Ishikawa (cell line): Measurements from ENCODE around the gene C18orf32.

Experiments
- CEBPB ChIP-seq: IDR thresholded peaks from 2 replicates; pipeline ENCODE4 v1.6.1; 2012
- EP300 ChIP-seq: IDR thresholded peaks from 2 replicates; pipeline ENCODE4 v1.6.1; 2012; ENCODE audit warnings: borderline replicate concordance
- FOXM1 ChIP-seq: IDR thresholded peaks from 2 replicates; pipeline ENCODE4 v1.6.1; 2012; ENCODE audit warnings: low read depth, borderline replicate concordance
- NFIC ChIP-seq: IDR thresholded peaks from 2 replicates; pipeline ENCODE4 v1.6.1; 2012
- RAD21 ChIP-seq: IDR thresholded peaks from 2 replicates; pipeline ENCODE4 v1.6.1; 2012; ENCODE audit warnings: low read depth
- REST ChIP-seq: IDR thresholded peaks from 2 replicates; pipeline ENCODE4 v1.6.1; 2012; ENCODE audit warnings: low read depth, mild to moderate bottlenecking
- TAF1 ChIP-seq: IDR thresholded peaks from 2 replicates; pipeline ENCODE4 v1.6.1; 2012; ENCODE audit warnings: low read depth, mild to moderate bottlenecking
- YY1 ChIP-seq: IDR thresholded peaks from 2 replicates; pipeline ENCODE4 v1.6.1; 2012; ENCODE audit warnings: low read depth
- TF ChIP-seq, protein P1 (sequence below): IDR thresholded peaks from 2 replicates; pipeline ENCODE4 v1.6.1; 2012

- no peak for TF ChIP-seq CEBPB
- no peak for TF ChIP-seq EP300
- no peak for TF ChIP-seq NFIC
- TF ChIP-seq RAD21 = no peak
- no peak for TF ChIP-seq REST
- no peak for TF ChIP-seq YY1
- no peak for TF ChIP-seq FOXM1
- TF ChIP-seq, protein P1, sequence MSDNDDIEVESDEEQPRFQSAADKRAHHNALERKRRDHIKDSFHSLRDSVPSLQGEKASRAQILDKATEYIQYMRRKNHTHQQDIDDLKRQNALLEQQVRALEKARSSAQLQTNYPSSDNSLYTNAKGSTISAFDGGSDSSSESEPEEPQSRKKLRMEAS = no peak
- TF ChIP-seq TAF1 = no peak
Observed at GRCh38 chr18:49479381-49480137, 7.5 kb downstream of the C18orf32 start.
